RWPE1 (cell line): ENCODE data around the gene PRDM11.

Source experiments
- CTCF ChIA-PET: fragments of 350-600 bp; sonication (Branson Sonifier 250); formaldehyde crosslinking; extraction: SDS; loops from one replicate; lab custom pipeline; 2021; lab: Yijun Ruan, JAX
- POLR2A ChIA-PET: fragments of 400-600 bp; formaldehyde crosslinking; extraction: SDS; loops from one replicate; lab custom pipeline; 2020; ENCODE audit warnings: antibody characterized with exemption; ENCODE audit not compliant: low non-redundant PET; lab: Yijun Ruan, JAX
- DNase-seq: peaks from one replicate; pipeline ENCODE4 v3.0.0; 2012; ENCODE audit warnings: low spot score
- H3K27ac ChIP-seq: fragments of 450-650 bp; 2 replicates; pipeline ENCODE4 v1.5.1; 2017
- CTCF ChIP-seq: fragments of 450-650 bp; conservative IDR thresholded peaks from 2 replicates; pipeline ENCODE4 v1.5.1; 2017; ENCODE audit warnings: low read depth, mild to moderate bottlenecking

The PRDM11 gene

GRCh38 chr11:45223496-45223895, 77.1 kb downstream of the PRDM11 start:
- TF ChIP-seq CTCF, result no peak
- CTCF ChIA-PET, result interaction anchor here (0.7 to 1.5 kb wide), 2 partner anchors 10 to 113 kb away, joined by 3 to 7 read pairs; no protein-coding TSS in a partner anchor

DNA sequence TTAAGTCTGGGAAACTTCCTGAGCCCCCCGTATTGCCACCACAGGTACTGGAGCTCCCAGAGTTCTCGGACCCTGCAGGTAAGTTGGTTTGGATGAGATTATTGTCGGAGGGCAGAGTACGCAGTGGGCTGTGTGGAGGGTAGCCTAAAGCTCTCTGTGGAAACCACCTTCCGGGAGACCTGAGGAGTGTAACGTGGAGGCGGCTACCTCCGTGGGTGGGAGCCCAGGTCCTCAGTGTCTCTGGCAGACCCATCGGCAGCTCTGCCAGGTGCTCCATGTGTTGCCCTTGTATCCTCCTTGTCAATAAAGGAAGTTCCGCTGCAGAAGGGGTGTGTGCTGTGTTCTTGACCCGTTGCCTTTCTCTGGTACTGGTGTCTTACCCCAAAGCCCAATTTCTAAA, 78.3 kb downstream of the PRDM11 start:
- POLR2A ChIA-PET, result no interaction called here
- no peak for DNase-seq
- TF ChIP-seq CTCF, result no peak
- CTCF ChIA-PET, result interaction anchor here (1.5 kb wide), 1 partner anchor 9 kb away, joined by 7 read pairs; no protein-coding TSS in a partner anchor
- H3K27ac ChIP-seq, result no peak overlapping the region

More at GRCh38 chr11:45223496-45223895, 77.1 kb downstream of the PRDM11 start:
- no peak overlapping the region for H3K27ac ChIP-seq
- no peak for DNase-seq
- POLR2A ChIA-PET, result no interaction called here

DNA sequence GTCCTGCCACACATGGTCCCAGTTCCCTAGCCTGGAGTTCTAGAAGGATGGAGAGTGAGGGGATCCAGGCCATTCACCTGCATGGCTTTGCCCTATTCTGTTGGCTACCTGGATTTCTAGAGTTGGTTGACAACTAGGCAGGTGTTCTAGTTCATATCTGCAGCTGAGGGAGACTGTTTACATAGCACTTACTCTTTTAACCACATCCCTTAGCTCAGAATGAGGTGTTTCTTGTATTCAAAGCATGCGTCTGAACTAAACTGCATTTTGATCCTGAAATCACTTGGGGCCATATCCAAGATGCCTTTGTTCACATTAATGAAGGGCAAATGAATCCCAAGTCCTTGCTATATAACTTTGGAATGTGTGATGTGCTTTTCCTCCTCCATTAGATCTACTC, 78.8 kb downstream of the PRDM11 start:
- CTCF ChIA-PET, result no interaction called here

DNA sequence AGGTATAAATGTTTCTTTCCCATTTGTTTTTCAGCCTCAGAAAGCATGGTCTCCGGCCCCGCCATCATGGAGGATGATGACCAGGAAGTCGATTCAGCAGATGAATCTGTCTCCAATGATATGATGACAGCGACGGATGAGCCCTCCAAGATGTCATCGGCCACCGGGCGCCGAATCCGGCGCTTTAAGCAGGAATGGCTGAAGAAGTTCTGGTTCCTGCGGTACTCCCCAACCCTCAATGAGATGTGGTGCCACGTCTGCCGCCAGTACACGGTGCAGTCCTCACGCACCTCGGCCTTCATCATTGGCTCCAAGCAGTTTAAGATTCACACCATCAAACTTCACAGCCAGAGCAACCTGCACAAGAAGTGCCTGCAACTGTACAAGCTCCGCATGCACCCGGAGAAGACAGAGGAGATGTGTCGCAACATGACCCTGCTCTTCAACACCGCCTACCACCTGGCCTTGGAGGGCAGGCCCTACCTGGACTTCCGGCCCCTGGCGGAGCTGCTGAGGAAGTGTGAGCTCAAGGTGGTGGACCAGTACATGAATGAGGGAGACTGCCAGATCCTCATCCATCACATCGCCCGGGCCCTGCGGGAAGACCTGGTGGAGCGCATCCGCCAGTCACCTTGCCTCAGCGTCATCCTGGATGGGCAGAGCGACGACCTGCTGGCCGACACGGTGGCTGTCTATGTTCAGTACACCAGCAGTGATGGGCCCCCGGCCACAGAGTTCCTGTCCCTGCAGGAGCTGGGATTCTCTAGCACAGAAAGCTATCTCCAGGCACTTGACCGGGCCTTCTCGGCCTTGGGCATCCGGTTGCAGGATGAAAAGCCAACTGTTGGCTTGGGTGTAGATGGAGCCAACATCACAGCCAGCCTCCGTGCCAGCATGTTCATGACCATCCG, 79.8 kb downstream of the PRDM11 start:
- ChIA-PET POLR2A (no interaction called here), CTCF (no interaction called here)
- H3K27ac ChIP-seq, result no peak overlapping the region
- no peak for TF ChIP-seq CTCF
- no peak for DNase-seq

More for the DNA sequence above, 78.8 kb downstream of the PRDM11 start:
- POLR2A ChIA-PET, result no interaction called here
- H3K27ac ChIP-seq, result no peak overlapping the region
- no peak for DNase-seq
- TF ChIP-seq CTCF, result no peak

- TF ChIP-seq CTCF, result no peak
- CTCF ChIA-PET, result no interaction called here
- POLR2A ChIA-PET, result no interaction called here
- H3K27ac ChIP-seq, result no peak overlapping the region
- no peak for DNase-seq
Observed at GRCh38 chr11:45226901-45227300, 80.5 kb downstream of the PRDM11 start.

GRCh38 chr11:45227836-45228235, 81.4 kb downstream of the PRDM11 start:
- ChIA-PET CTCF (no interaction called here), POLR2A (no interaction called here)
- no peak for DNase-seq
- no peak for TF ChIP-seq CTCF
- no peak overlapping the region for H3K27ac ChIP-seq
